SK-N-SH (cell line): Measurements from ENCODE around the gene DPEP1. TPM values are rescaled to one million over a fixed set of nuclear protein-coding genes. Genes with fewer than 3 reads are reported as not detected.

Source experiments
- CTCF ChIA-PET: fragments of 300-600, 350-600 bp; formaldehyde crosslinking; extraction: SDS; loops from one replicate; lab custom pipeline; 2021; lab: Yijun Ruan, JAX
- POLR2A ChIA-PET: fragments of 350-600 bp; sonication (Branson Sonifier 250); formaldehyde crosslinking; extraction: SDS; loops from one replicate; lab custom pipeline; 2020; ENCODE audit warnings: antibody characterized with exemption, inconsistent platforms; lab: Yijun Ruan, JAX
- DNase-seq: peaks from one replicate; pipeline ENCODE4 v3.0.0; 2012
- H2AFZ ChIP-seq: fragments of 200-600 bp; sonication (generic); 2 replicates; pipeline ENCODE4 v1.8.1; 2016; ENCODE audit warnings: antibody characterized with exemption, mild to moderate bottlenecking, low read depth
- H3F3A ChIP-seq: fragments of 200-600 bp; sonication (generic); replicated peaks from 2 replicates; pipeline ENCODE3; 2016; ENCODE audit warnings: antibody characterized with exemption, mild to moderate bottlenecking; ENCODE audit not compliant: insufficient read depth
- H3K27ac ChIP-seq, 2 experiments: fragments of 200-500 bp in 1 of 2; fragments of 200-600 bp in 1 of 2; sonication (Bioruptor generic) in 1 of 2; sonication (generic), shearing (Covaris generic) in 1 of 2; 2 replicates each; pipeline versions ENCODE4 v1.5.1 to v1.6.1; 2014 to 2016; ENCODE audit warnings: low read depth in 2 of 2, inconsistent platforms in 1 of 2, low read length in 1 of 2, mild to moderate bottlenecking in 1 of 2, mixed read lengths in 1 of 2
- H3K27me3 ChIP-seq: fragments of 200-600 bp; sonication (generic), shearing (Covaris generic); 2 replicates; pipeline ENCODE4 v1.6.1; 2016; ENCODE audit warnings: mixed run types; ENCODE audit not compliant: insufficient read depth
- H3K36me3 ChIP-seq, 2 experiments: fragments of 200-500 bp in 1 of 2; fragments of 200-600 bp in 1 of 2; sonication (Bioruptor generic) in 1 of 2; sonication (generic) in 1 of 2; replicated peaks in 1 of 2; 2 replicates each; pipeline versions ENCODE3 to v1.5.1; 2014 to 2016; ENCODE audit warnings: low read length in 1 of 2, mild to moderate bottlenecking in 1 of 2; ENCODE audit not compliant: insufficient read depth in 2 of 2, control insufficient read depth in 1 of 2
- H3K4me1 ChIP-seq, 2 experiments: fragments of 200-500 bp in 1 of 2; fragments of 200-600 bp in 1 of 2; sonication (Bioruptor generic) in 1 of 2; sonication (generic), shearing (Covaris generic) in 1 of 2; 2 replicates each; pipeline versions ENCODE4 v1.5.1 to v1.6.1; 2014 to 2016; ENCODE audit warnings: low read depth in 1 of 2, low read length in 1 of 2, mixed run types in 1 of 2; ENCODE audit not compliant: insufficient read depth in 2 of 2, control insufficient read depth in 1 of 2
- H3K4me2 ChIP-seq: fragments of 200-600 bp; sonication (generic), shearing (Covaris generic); 2 replicates; pipeline ENCODE4 v1.6.1; 2017; ENCODE audit warnings: mixed run types
- H3K4me3 ChIP-seq, 2 experiments: fragments of 200-500 bp in 1 of 2; fragments of 200-600 bp in 1 of 2; sonication (Bioruptor generic) in 1 of 2; sonication (generic), shearing (Covaris generic) in 1 of 2; 2 replicates each; pipeline versions ENCODE4 v1.5.1 to v1.8.1; 2014 to 2016; ENCODE audit warnings: low read depth in 2 of 2, inconsistent platforms in 1 of 2, low read length in 1 of 2, mild to moderate bottlenecking in 1 of 2, mixed read lengths in 1 of 2, moderate library complexity in 1 of 2
- H3K79me2 ChIP-seq: fragments of 200-600 bp; sonication (generic); 2 replicates; pipeline ENCODE4 v1.8.1; 2017; ENCODE audit warnings: mild to moderate bottlenecking; ENCODE audit not compliant: insufficient read depth
- H3K9ac ChIP-seq: fragments of 200-600 bp; sonication (generic); 2 replicates; pipeline ENCODE4 v1.6.1; 2017; ENCODE audit warnings: mixed run types
- H3K9me2 ChIP-seq: fragments of 200-600 bp; sonication (generic); 2 replicates; pipeline ENCODE4 v1.6.1; 2017; ENCODE audit warnings: mixed run types
- H3K9me3 ChIP-seq: fragments of 200-600 bp; sonication (generic); 2 replicates; pipeline ENCODE4 v1.6.1; 2017; ENCODE audit warnings: mixed run types, mild to moderate bottlenecking, moderate library complexity
- H4K20me1 ChIP-seq: fragments of 200-600 bp; sonication (generic); 2 replicates; pipeline ENCODE4 v1.6.1; 2017; ENCODE audit warnings: mild to moderate bottlenecking, mixed run types; ENCODE audit not compliant: insufficient read depth
- EZH2phosphoT487 ChIP-seq: fragments of 200-600 bp; sonication (generic); IDR thresholded peaks from 2 replicates; pipeline ENCODE4 v1.6.1; 2017; ENCODE audit warnings: low read depth, mixed run types, mild to moderate bottlenecking, antibody characterized with exemption, moderate library complexity, borderline replicate concordance
- JUND ChIP-seq: IDR thresholded peaks from 2 replicates; pipeline ENCODE4 v1.4.0; 2012
- MXI1 ChIP-seq: IDR thresholded peaks from 2 replicates; pipeline ENCODE4 v1.6.1; 2012; ENCODE audit warnings: mild to moderate bottlenecking, low read depth, low read length, improper control_type of control experiment
- RAD21 ChIP-seq: IDR thresholded peaks from 2 replicates; pipeline ENCODE4 v1.6.1; 2012; ENCODE audit warnings: mild to moderate bottlenecking, low read length
- SIN3A ChIP-seq: IDR thresholded peaks from 2 replicates; pipeline ENCODE4 v1.6.1; 2012; ENCODE audit warnings: low read depth, mild to moderate bottlenecking, low read length, moderate library complexity, borderline replicate concordance
- WGBS: methylation state at CpG from one replicate; pipeline ENCODE4 v1.1.6; 2017; ENCODE audit warnings: low lambda C conversion rate; 5-methylcytosine and 5-hydroxymethylcytosine counted together
- polyA plus RNA-seq, 3 experiments: library from polyadenylated mRNA; depleted of rRNA; stranded (reverse); fragments of >200 nt; gene quantifications; 2 replicates each; pipeline ENCODE4 v1.2.3, GENCODE V29; 2012
- TF ChIP-seq, protein P1 (sequence below): fragments of 150-350 bp; IDR thresholded peaks from 2 replicates; pipeline ENCODE4 v1.6.1; 2016; ENCODE audit warnings: mild to moderate bottlenecking, low read depth, low read length
- TF ChIP-seq, protein P2 (sequence below): IDR thresholded peaks from 2 replicates; pipeline ENCODE4 v1.4.0; 2012; ENCODE audit warnings: low read depth, borderline replicate concordance
- TF ChIP-seq, protein P3 (sequence below): IDR thresholded peaks from 2 replicates; pipeline ENCODE4 v1.6.1; 2012; ENCODE audit warnings: mild to moderate bottlenecking, low read depth, low read length, moderate library complexity

The DPEP1 gene
- polyA plus RNA-seq, 1 of the 3 experiments (the other 2 are of a cell fraction): 0.05 TPM

DNA sequence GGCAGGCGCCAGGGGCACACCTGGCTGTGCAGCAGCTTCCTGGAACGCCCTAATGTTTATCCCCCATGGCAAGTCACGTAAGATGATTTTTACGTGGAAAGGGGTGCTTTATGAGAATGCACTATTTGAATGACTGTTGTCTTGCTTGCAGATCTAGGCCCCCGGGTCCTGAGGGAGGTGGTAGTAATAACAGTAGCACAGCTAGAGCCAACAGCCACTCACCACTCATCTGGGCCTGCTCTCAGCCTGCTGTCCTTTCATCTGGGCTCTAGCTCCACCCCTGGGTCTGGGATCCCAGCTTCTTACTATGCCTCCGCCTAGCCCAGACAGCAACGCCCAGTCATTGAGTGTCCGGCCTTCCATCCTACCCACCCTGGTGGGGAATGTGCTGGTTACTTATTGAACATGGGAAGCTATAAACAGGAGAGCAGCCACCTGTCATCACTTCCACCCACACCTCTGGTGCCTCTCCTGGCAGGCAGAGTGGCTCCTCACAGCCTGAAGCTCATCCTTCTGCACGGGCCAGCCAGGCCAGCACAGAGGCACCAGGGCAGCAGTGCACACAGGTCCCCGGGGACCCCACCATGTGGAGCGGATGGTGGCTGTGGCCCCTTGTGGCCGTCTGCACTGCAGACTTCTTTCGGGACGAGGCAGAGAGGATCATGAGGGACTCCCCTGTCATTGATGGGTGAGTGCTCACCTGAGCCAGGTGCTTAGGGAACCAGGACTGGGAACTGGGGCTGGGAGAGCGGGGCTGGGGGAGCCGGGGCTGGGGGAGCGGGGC is 16.6 kb downstream of the DPEP1 start:
- Histone ChIP-seq H2AFZ (no peak overlapping the region), H3K4me3 (no peak overlapping the region), H3K4me1 (peaks cover 8 to 14% of the 10 kb centered on the region in 2 experiments; a peak in 3 of 4 replicates), H3K27me3 (no peaks in the 10 kb centered on the region), H3K9me2 (no peaks in the 10 kb centered on the region), H3K79me2 (no peaks in the 10 kb centered on the region), H3K36me3 (no peaks in the 10 kb centered on the region), H3K27ac (no peak overlapping the region), H4K20me1 (no peaks in the 10 kb centered on the region), H3K9ac (no peak overlapping the region), H3K9me3 (no peaks in the 10 kb centered on the region), H3K4me2 (no peak overlapping the region), H3F3A (peaks cover 21% of the 10 kb centered on the region)
- TF ChIP-seq SIN3A (no peak), JUND (no peak), EZH2phosphoT487 (no peak), RAD21 (no peak), MXI1 (no peak)
- TF ChIP-seq, protein P1, sequence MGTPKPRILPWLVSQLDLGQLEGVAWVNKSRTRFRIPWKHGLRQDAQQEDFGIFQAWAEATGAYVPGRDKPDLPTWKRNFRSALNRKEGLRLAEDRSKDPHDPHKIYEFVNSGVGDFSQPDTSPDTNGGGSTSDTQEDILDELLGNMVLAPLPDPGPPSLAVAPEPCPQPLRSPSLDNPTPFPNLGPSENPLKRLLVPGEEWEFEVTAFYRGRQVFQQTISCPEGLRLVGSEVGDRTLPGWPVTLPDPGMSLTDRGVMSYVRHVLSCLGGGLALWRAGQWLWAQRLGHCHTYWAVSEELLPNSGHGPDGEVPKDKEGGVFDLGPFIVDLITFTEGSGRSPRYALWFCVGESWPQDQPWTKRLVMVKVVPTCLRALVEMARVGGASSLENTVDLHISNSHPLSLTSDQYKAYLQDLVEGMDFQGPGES: no peak
- TF ChIP-seq, protein P2, sequence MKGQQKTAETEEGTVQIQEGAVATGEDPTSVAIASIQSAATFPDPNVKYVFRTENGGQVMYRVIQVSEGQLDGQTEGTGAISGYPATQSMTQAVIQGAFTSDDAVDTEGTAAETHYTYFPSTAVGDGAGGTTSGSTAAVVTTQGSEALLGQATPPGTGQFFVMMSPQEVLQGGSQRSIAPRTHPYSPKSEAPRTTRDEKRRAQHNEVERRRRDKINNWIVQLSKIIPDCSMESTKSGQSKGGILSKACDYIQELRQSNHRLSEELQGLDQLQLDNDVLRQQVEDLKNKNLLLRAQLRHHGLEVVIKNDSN: no peak
- TF ChIP-seq, protein P3, sequence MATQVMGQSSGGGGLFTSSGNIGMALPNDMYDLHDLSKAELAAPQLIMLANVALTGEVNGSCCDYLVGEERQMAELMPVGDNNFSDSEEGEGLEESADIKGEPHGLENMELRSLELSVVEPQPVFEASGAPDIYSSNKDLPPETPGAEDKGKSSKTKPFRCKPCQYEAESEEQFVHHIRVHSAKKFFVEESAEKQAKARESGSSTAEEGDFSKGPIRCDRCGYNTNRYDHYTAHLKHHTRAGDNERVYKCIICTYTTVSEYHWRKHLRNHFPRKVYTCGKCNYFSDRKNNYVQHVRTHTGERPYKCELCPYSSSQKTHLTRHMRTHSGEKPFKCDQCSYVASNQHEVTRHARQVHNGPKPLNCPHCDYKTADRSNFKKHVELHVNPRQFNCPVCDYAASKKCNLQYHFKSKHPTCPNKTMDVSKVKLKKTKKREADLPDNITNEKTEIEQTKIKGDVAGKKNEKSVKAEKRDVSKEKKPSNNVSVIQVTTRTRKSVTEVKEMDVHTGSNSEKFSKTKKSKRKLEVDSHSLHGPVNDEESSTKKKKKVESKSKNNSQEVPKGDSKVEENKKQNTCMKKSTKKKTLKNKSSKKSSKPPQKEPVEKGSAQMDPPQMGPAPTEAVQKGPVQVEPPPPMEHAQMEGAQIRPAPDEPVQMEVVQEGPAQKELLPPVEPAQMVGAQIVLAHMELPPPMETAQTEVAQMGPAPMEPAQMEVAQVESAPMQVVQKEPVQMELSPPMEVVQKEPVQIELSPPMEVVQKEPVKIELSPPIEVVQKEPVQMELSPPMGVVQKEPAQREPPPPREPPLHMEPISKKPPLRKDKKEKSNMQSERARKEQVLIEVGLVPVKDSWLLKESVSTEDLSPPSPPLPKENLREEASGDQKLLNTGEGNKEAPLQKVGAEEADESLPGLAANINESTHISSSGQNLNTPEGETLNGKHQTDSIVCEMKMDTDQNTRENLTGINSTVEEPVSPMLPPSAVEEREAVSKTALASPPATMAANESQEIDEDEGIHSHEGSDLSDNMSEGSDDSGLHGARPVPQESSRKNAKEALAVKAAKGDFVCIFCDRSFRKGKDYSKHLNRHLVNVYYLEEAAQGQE: no peak
- no peak for DNase-seq
- ChIA-PET CTCF (interaction anchor here (0.6 to 2.1 kb wide), 4 partner anchors 10 to 20 kb away, joined by 3 to 15 read pairs (median 6); no protein-coding TSS in a partner anchor), POLR2A (no interaction called here)
- WGBS: 84% methylated on average over 13 of the region's 17 CpGs
